OCI-LY3 (cell line): Measurements from ENCODE around the gene CDH18.
"Not testable (repeated sequence)": the region's sequence is repeated elsewhere in the genome, so short reads cannot be mapped to it uniquely, and the experiment has no call there.

Experiments
- H2AFZ ChIP-seq: fragments of 200-600, 300-600 bp; shearing (Covaris generic); 2 replicates; pipeline ENCODE4 v1.6.0; 2014; ENCODE audit warnings: antibody characterized with exemption, low read depth, low read length
- H3K27ac ChIP-seq: fragments of 200-600, 300-600 bp; sonication (generic); 2 replicates; pipeline ENCODE4 v1.5.1; 2014; ENCODE audit warnings: mild to moderate bottlenecking, low read length, moderate library complexity, mixed read lengths
- H3K27me3 ChIP-seq: fragments of 200-600, 300-600 bp; sonication (generic); 2 replicates; pipeline ENCODE4 v1.6.1; 2014; ENCODE audit warnings: low read depth, low read length, mixed read lengths
- H3K36me3 ChIP-seq: fragments of 200-600, 300-600 bp; sonication (generic); replicated peaks from 2 replicates; pipeline ENCODE3; 2014; ENCODE audit warnings: low read depth, low read length, mixed read lengths
- H3K4me1 ChIP-seq: fragments of 300-600, 200-600 bp; sonication (generic); 2 replicates; pipeline ENCODE4 v1.6.1; 2014; ENCODE audit warnings: low read length, mixed read lengths
- H3K4me2 ChIP-seq: fragments of 200-600, 300-600 bp; sonication (generic); 2 replicates; pipeline ENCODE4 v1.6.1; 2014; ENCODE audit warnings: low read length, mixed read lengths
- H3K4me3 ChIP-seq: fragments of 300-600, 200-600 bp; sonication (generic); 2 replicates; pipeline ENCODE4 v1.5.1; 2014; ENCODE audit warnings: antibody characterized with exemption, mild to moderate bottlenecking, low read length, moderate library complexity
- H3K79me2 ChIP-seq: fragments of 300-600, 200-600 bp; shearing (Covaris generic); 2 replicates; pipeline ENCODE4 v1.6.1; 2014; ENCODE audit warnings: mild to moderate bottlenecking, low read length, mixed read lengths
- H3K9ac ChIP-seq: fragments of 300-600, 200-600 bp; shearing (Covaris generic); 2 replicates; pipeline ENCODE4 v1.6.0; 2014; ENCODE audit warnings: mild to moderate bottlenecking, low read length, moderate library complexity
- H3K9me3 ChIP-seq: fragments of 200-600, 300-600 bp; shearing (Covaris generic); 2 replicates; pipeline ENCODE4 v1.6.1; 2014; ENCODE audit warnings: low read length, mixed read lengths; ENCODE audit not compliant: insufficient read depth
- H4K20me1 ChIP-seq: fragments of 200-600, 300-600 bp; sonication (generic); 2 replicates; pipeline ENCODE4 v1.6.1; 2016; ENCODE audit warnings: low read length, mixed read lengths; ENCODE audit not compliant: insufficient read depth
- EZH2phosphoT487 ChIP-seq: fragments of 200-600 bp; shearing (Covaris generic); IDR thresholded peaks from 2 replicates; pipeline ENCODE4 v1.6.1; 2018; ENCODE audit warnings: antibody characterized with exemption, mixed run types, low read depth
- TF ChIP-seq, protein P1 (sequence below): fragments of 200-600, 300-600 bp; sonication (generic); IDR thresholded peaks from 2 replicates; pipeline ENCODE4 v1.5.1; 2014; ENCODE audit warnings: antibody characterized with exemption, low read length, low read depth

Gene CDH18

DNA sequence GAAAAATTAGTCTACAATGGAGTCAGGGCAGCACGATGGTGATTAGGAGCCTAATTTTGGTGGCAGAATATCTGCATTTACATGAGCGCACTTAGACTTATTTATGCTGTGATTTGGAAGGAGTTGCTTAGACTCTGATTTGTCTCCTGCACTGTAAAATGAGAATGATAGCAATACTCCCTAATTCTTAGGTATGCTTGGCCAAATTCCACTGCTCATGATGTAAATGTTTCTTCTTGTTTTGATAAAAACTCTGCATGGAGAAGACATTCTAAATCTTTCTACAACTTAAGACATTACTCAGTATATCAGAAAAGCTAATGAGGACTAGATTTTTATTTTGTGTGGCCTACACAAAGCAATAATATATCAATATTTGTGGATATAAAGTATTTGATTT lies 205.4 kb downstream of the CDH18 start:
- Histone ChIP-seq H3K27me3 (no peaks in the 10 kb centered on the region), H3K79me2 (no peaks in the 10 kb centered on the region), H3K27ac (no peak overlapping the region), H3K9me3 (no peaks in the 10 kb centered on the region), H3K9ac (no peak overlapping the region), H2AFZ (no peak overlapping the region), H3K4me1 (no peaks in the 10 kb centered on the region), H3K36me3 (no peaks in the 10 kb centered on the region), H3K4me2 (no peak overlapping the region), H3K4me3 (no peak overlapping the region), H4K20me1 (no peaks in the 10 kb centered on the region)
- no peak for TF ChIP-seq EZH2phosphoT487
- TF ChIP-seq, protein P1, sequence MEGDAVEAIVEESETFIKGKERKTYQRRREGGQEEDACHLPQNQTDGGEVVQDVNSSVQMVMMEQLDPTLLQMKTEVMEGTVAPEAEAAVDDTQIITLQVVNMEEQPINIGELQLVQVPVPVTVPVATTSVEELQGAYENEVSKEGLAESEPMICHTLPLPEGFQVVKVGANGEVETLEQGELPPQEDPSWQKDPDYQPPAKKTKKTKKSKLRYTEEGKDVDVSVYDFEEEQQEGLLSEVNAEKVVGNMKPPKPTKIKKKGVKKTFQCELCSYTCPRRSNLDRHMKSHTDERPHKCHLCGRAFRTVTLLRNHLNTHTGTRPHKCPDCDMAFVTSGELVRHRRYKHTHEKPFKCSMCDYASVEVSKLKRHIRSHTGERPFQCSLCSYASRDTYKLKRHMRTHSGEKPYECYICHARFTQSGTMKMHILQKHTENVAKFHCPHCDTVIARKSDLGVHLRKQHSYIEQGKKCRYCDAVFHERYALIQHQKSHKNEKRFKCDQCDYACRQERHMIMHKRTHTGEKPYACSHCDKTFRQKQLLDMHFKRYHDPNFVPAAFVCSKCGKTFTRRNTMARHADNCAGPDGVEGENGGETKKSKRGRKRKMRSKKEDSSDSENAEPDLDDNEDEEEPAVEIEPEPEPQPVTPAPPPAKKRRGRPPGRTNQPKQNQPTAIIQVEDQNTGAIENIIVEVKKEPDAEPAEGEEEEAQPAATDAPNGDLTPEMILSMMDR: no peak

DNA sequence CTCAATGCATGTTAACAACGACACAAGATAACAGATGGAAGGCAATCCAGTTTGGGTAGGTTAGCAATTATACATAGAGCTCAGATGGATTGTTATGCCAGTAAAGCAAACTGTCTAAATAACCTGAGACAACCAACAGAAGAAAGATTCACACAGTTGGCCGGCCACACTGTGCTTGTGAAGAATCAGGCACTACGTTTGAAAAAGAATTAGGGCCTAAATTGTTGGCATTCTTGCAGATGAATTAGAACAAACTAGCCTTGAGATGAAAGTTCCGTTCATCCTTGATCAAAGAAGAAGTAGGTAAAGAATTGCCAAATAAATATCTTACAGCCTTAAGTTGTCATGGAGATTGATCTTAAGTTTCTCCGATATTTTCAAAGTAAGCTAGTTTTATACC lies 210.6 kb downstream of the CDH18 start:
- Histone ChIP-seq H3K9me3 (no peaks in the 10 kb centered on the region), H3K9ac (no peak overlapping the region), H3K27ac (no peak overlapping the region), H3K4me2 (no peak overlapping the region), H3K4me3 (no peak overlapping the region), H2AFZ (no peak overlapping the region), H3K27me3 (no peaks in the 10 kb centered on the region), H3K79me2 (no peaks in the 10 kb centered on the region), H3K4me1 (no peaks in the 10 kb centered on the region), H4K20me1 (no peaks in the 10 kb centered on the region), H3K36me3 (no peaks in the 10 kb centered on the region)
- no peak for TF ChIP-seq EZH2phosphoT487
- TF ChIP-seq, protein P1: no peak

DNA sequence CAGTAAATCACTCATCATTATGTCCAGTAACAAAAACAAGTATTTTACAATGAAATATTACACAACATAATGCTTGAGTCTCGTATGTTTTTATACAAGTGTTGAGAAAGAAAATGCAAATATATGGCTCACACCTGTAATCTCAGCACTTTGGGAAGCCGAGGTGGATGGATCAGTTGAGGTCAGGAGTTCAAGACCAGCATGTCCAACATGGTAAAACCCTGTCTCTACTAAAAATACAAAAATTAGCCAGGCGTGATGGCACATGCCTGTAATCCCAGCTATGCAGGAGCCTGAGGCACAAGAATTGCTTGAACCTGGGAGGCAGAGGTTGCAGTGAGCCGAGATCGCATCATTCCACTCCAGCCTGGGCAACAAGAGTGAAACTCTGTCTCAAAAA lies 211.1 kb downstream of the CDH18 start:
- H4K20me1 ChIP-seq, H3K4me3 ChIP-seq, H3K27ac ChIP-seq, H3K9ac ChIP-seq, H3K79me2 ChIP-seq, H3K36me3 ChIP-seq, H3K4me2 ChIP-seq, H3K9me3 ChIP-seq, H3K27me3 ChIP-seq, H3K4me1 ChIP-seq, H2AFZ ChIP-seq: not testable (repeated sequence)

DNA sequence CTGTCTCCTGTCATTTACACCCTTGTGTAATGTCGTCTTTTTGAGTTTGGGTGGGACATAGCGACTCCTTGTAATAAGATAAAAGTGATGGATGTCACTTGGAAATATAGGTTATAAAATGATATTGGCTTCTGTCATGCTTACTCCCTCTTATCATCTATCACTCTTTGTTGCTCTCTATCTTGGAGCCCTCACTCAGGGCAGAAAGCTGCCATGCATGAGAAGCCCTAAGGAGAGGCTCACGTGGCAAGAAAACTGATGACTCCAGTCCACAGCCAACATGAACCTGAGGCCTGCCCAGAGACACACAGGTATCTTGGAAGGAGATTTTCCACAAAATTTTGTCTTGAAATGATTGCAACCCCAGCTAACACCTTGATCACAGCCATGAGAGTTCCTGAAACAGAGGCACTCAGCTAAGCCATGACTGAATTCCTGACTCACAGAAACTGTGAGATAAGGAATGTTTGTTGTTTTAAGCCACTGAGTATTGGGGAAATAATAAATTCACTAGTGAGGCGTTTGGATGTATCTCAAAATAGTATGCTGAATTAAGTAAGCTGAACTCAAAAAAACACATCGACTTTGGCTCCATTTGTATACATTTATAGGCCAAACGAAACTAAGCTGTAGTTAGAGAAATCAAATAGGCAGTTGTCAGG lies 216.7 kb downstream of the CDH18 start:
- no peak overlapping the region for H2AFZ ChIP-seq
- no peak overlapping the region for H3K9ac ChIP-seq
- H3K9me3 ChIP-seq: no peaks in the 10 kb centered on the region
- no peak overlapping the region for H3K4me3 ChIP-seq
- H3K79me2 ChIP-seq: no peaks in the 10 kb centered on the region
- no peaks in the 10 kb centered on the region for H3K27me3 ChIP-seq
- no peaks in the 10 kb centered on the region for H4K20me1 ChIP-seq
- no peaks in the 10 kb centered on the region for H3K4me1 ChIP-seq
- no peak overlapping the region for H3K4me2 ChIP-seq
- no peak overlapping the region for H3K27ac ChIP-seq
- H3K36me3 ChIP-seq: no peaks in the 10 kb centered on the region
- TF ChIP-seq EZH2phosphoT487: no peak
- TF ChIP-seq, protein P1: no peak

DNA sequence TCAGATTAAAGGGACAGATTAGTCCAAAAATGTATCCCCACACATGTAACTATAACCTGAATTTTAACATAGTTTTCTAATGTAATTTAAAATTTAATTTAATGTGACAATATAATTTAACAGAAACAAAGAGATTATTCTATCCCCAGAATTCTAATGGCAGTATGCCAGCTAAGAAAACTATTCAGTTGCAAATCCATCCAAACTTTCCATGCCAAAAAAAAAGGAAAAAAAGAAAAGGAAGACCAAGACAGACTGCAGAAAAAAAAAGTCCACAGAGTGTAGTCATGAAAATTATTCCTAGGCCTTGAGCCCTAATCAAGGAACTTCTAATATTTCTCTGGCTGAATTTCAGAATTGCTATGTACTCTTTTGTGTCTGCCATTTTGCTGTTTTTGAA lies 217.6 kb downstream of the CDH18 start:
- Histone ChIP-seq H3K27me3 (no peaks in the 10 kb centered on the region), H3K79me2 (no peaks in the 10 kb centered on the region), H4K20me1 (no peaks in the 10 kb centered on the region), H3K9ac (no peak overlapping the region), H2AFZ (no peak overlapping the region), H3K4me1 (no peaks in the 10 kb centered on the region), H3K4me2 (no peak overlapping the region), H3K4me3 (no peak overlapping the region), H3K27ac (no peak overlapping the region), H3K36me3 (no peaks in the 10 kb centered on the region), H3K9me3 (no peaks in the 10 kb centered on the region)
- TF ChIP-seq, protein P1: no peak
- no peak for TF ChIP-seq EZH2phosphoT487
